GM13977 (cell line): ENCODE results near the gene KERA.

Experiments used
- DNase-seq: peaks from one replicate; pipeline ENCODE4 v3.0.0; 2012; ENCODE audit warnings: low spot score
- CTCF ChIP-seq: IDR thresholded peaks from 2 replicates; pipeline ENCODE4 v1.5.1; 2012; ENCODE audit warnings: mild to moderate bottlenecking, control low read depth; ENCODE audit not compliant: insufficient read depth; ENCODE audit errors: extremely low read depth, missing control alignments
- in situ Hi-C: fragments of 300-500 bp; cut with MboI; formaldehyde crosslinking; loops from one replicate; pipeline ENCODE4 v1.12.0; 2022; ENCODE audit warnings: low sequenced_read_pairs, low pct_unique_long_range_greater_than_20kb, mixed read lengths, inconsistent platforms; ENCODE audit not compliant: unreplicated experiment

Gene KERA

GRCh38 chr12:91077228-91077954 lies 19.6 kb upstream of the KERA start:
- TF ChIP-seq CTCF = no peak
- in situ Hi-C loops = no loop called here
- DNase-seq = no peak

- no peak for DNase-seq
- in situ Hi-C loops = no loop called here
- TF ChIP-seq CTCF = no peak
Measured at GRCh38 chr12:91074851-91075250, 17.0 kb upstream of the KERA start.

GRCh38 chr12:91074154-91074709 lies 16.4 kb upstream of the KERA start:
- DNase-seq = no peak
- in situ Hi-C loops = no loop called here
- TF ChIP-seq CTCF = no peak

- DNase-seq = no peak
- in situ Hi-C loops = no loop called here
- TF ChIP-seq CTCF = no peak
Measured at GRCh38 chr12:91073426-91073825, 15.6 kb upstream of the KERA start.

GRCh38 chr12:91072931-91073330 lies 15.1 kb upstream of the KERA start:
- in situ Hi-C loops = no loop called here

GRCh38 chr12:91070936-91071335 lies 13.1 kb upstream of the KERA start:
- TF ChIP-seq CTCF = no peak
- in situ Hi-C loops = no loop called here
- no peak for DNase-seq

More at GRCh38 chr12:91072931-91073330, 15.1 kb upstream of the KERA start:
- no peak for DNase-seq
- no peak for TF ChIP-seq CTCF

- no peak for DNase-seq
- no peak for TF ChIP-seq CTCF
- in situ Hi-C loops = no loop called here
Measured at GRCh38 chr12:91065396-91065795, 7.6 kb upstream of the KERA start.
